ENCODE results near the gene PRELID1.

The PRELID1 gene

DNA sequence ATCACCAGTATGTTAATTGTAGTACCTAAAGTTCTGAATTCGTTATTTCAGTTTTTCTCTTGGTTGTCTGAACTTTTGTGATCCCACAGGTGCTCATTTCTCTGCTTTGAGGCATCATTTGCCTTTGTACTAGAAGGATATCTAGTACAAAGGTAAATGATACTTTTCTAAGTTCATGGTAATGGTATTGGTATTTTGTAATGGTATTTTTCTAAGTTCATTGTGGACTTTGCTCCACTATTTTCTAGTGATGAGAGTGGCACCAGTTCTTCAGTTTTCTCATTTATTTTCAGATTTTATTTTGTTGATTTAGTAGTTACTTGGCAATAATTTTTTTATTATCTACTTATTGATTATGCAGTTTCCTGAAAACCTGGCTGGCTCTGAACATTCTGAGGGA lies 42.1 kb upstream of the PRELID1 start:
- Histone ChIP-seq H3F3A (ENCODE audit: insufficient read depth, low read length) (no peaks in the 10 kb centered on the region), H3K36me3 (replicated peaks; ENCODE audit: insufficient read depth, low read length) (0 out of 2 replicates have a peak, but pooled peaks cover 2% of the 10 kb centered on the region), H3K9me3 (replicated peaks; ENCODE audit: insufficient read depth, low read length) (no peaks in the 10 kb centered on the region), H3K4me2 (ENCODE audit: low read depth, low read length) (no peak overlapping the region), H3K79me2 (ENCODE audit: low read length) (no peaks in the 10 kb centered on the region), H3K4me3 (ENCODE audit: low read length) (no peak overlapping the region), H3K27ac (ENCODE audit: low read length) (no peak overlapping the region), H3K27me3 (replicated peaks; ENCODE audit: insufficient read depth, low read length) (no peaks in the 10 kb centered on the region), H2AFZ (ENCODE audit: low read length) (no peak overlapping the region), H3K9ac (ENCODE audit: low read length) (no peak overlapping the region), H3K9me2 (replicated peaks; ENCODE audit: insufficient read depth, low read length) (no peaks in the 10 kb centered on the region), H3K4me1 (ENCODE audit: low read length) (peaks cover 24% of the 10 kb centered on the region), H4K20me1 (ENCODE audit: insufficient read depth, low read length) (no peaks in the 10 kb centered on the region)
- TF ChIP-seq EZH2 (optimal IDR thresholded peaks at IDR 0.05; ENCODE audit: low read depth, low read length) (no peak), EZH2phosphoT487 (IDR thresholded peaks at IDR 0.05; ENCODE audit: low read length) (no peak)
- TF ChIP-seq, protein P1, sequence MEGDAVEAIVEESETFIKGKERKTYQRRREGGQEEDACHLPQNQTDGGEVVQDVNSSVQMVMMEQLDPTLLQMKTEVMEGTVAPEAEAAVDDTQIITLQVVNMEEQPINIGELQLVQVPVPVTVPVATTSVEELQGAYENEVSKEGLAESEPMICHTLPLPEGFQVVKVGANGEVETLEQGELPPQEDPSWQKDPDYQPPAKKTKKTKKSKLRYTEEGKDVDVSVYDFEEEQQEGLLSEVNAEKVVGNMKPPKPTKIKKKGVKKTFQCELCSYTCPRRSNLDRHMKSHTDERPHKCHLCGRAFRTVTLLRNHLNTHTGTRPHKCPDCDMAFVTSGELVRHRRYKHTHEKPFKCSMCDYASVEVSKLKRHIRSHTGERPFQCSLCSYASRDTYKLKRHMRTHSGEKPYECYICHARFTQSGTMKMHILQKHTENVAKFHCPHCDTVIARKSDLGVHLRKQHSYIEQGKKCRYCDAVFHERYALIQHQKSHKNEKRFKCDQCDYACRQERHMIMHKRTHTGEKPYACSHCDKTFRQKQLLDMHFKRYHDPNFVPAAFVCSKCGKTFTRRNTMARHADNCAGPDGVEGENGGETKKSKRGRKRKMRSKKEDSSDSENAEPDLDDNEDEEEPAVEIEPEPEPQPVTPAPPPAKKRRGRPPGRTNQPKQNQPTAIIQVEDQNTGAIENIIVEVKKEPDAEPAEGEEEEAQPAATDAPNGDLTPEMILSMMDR (IDR thresholded peaks at IDR 0.05; ENCODE audit: low read length) = no peak
- DNase-seq = no peak

DNA sequence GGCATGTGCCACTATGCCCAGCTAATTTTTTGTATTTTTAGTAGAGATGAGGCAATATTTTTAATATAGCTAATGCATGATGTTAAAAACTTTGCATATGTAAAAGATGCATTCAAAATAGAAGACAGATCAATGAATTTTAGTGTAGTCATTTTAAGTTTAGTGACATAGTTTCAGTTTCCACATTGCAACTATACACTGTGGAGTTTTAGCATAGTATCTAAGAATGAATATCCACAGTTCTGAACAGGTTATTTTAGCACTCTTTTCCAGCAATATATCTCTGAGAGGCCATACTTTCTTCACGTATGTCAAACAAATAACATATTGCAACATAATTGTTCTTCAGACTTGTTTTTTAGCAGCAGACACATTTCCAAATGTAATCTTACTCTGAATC lies 39.4 kb upstream of the PRELID1 start:
- Histone ChIP-seq H3K9me2 (replicated peaks; ENCODE audit: insufficient read depth, low read length) (no peaks in the 10 kb centered on the region), H3F3A (ENCODE audit: insufficient read depth, low read length) (no peaks in the 10 kb centered on the region), H3K36me3 (replicated peaks; ENCODE audit: insufficient read depth, low read length) (no peaks in the 10 kb centered on the region), H3K4me2 (ENCODE audit: low read depth, low read length) (no peak overlapping the region), H3K27ac (ENCODE audit: low read length) (no peak overlapping the region), H3K27me3 (replicated peaks; ENCODE audit: insufficient read depth, low read length) (no peaks in the 10 kb centered on the region), H3K9ac (ENCODE audit: low read length) (no peak overlapping the region), H3K9me3 (replicated peaks; ENCODE audit: insufficient read depth, low read length) (no peaks in the 10 kb centered on the region), H3K4me3 (ENCODE audit: low read length) (no peak overlapping the region), H3K79me2 (ENCODE audit: low read length) (no peaks in the 10 kb centered on the region), H3K4me1 (ENCODE audit: low read length) (peaks cover 24% of the 10 kb centered on the region), H2AFZ (ENCODE audit: low read length) (no peak overlapping the region), H4K20me1 (ENCODE audit: insufficient read depth, low read length) (no peaks in the 10 kb centered on the region)
- no peak for TF ChIP-seq EZH2 (optimal IDR thresholded peaks at IDR 0.05; ENCODE audit: low read depth, low read length)
- TF ChIP-seq, protein P1 (IDR thresholded peaks at IDR 0.05; ENCODE audit: low read length) = no peak
- no peak for TF ChIP-seq EZH2phosphoT487 (IDR thresholded peaks at IDR 0.05; ENCODE audit: low read length)
- no peak for DNase-seq

DNA sequence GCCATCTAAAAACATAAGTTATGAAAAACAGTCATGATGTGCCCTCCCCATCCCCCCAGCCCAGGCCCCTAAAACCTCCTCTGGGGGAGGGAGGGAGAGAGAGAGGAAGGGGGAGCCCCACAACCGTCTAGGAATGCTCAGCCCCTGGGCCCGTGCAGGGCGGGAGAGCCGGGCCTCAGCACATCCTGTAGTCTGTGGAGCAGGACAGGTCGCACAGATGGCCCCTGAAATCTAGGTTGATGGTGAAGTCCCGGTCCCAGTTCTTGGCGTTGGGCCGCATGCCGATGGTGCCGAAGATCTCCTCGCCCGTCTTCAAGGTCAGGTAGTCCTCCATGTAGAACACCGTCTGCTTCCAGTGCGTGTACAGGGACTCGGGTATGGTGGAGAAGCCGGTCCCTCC lies 38.2 kb upstream of the PRELID1 start:
- Histone ChIP-seq H3K9ac (ENCODE audit: low read length) (no peak overlapping the region), H3K27ac (ENCODE audit: low read length) (no peak overlapping the region), H3K4me3 (ENCODE audit: low read length) (no peak overlapping the region), H4K20me1 (ENCODE audit: insufficient read depth, low read length) (no peaks in the 10 kb centered on the region), H3K9me3 (replicated peaks; ENCODE audit: insufficient read depth, low read length) (no peaks in the 10 kb centered on the region), H2AFZ (ENCODE audit: low read length) (no peak overlapping the region), H3K4me2 (ENCODE audit: low read depth, low read length) (no peak overlapping the region), H3K79me2 (ENCODE audit: low read length) (no peaks in the 10 kb centered on the region), H3F3A (ENCODE audit: insufficient read depth, low read length) (no peaks in the 10 kb centered on the region), H3K9me2 (replicated peaks; ENCODE audit: insufficient read depth, low read length) (no peaks in the 10 kb centered on the region), H3K4me1 (ENCODE audit: low read length) (peaks cover 24% of the 10 kb centered on the region), H3K27me3 (replicated peaks; ENCODE audit: insufficient read depth, low read length) (no peaks in the 10 kb centered on the region), H3K36me3 (replicated peaks; ENCODE audit: insufficient read depth, low read length) (no peaks in the 10 kb centered on the region; the same call in 1 of the 2 replicates)
- no peak for TF ChIP-seq EZH2phosphoT487 (IDR thresholded peaks at IDR 0.05; ENCODE audit: low read length)
- TF ChIP-seq, protein P1 (IDR thresholded peaks at IDR 0.05; ENCODE audit: low read length) = no peak
- no peak for TF ChIP-seq EZH2 (optimal IDR thresholded peaks at IDR 0.05; ENCODE audit: low read depth, low read length)
- DNase-seq = no peak

All from MM.1S (cell line).